GM19193 (cell line): Measurements from ENCODE around the gene LRRC8D.

Experiments
- POLR2A ChIP-seq: IDR thresholded peaks from 4 replicates; pipeline ENCODE4 v1.6.1; 2011; ENCODE audit not compliant: insufficient read depth, insufficient read length; ENCODE audit errors: extremely low read depth

The LRRC8D gene

GRCh38 chr1:89871768-89872473 is 51.1 kb downstream of the LRRC8D start:
- TF ChIP-seq POLR2A: no peak

GRCh38 chr1:89872567-89872966 is 51.7 kb downstream of the LRRC8D start:
- TF ChIP-seq POLR2A: no peak

- no peak for TF ChIP-seq POLR2A
These were observed 52.5 kb downstream of the LRRC8D start for GRCh38 chr1:89873288-89873687.

- no peak for TF ChIP-seq POLR2A
These were observed 52.9 kb downstream of the LRRC8D start for GRCh38 chr1:89873770-89874169.

GRCh38 chr1:89876463-89876862 is 55.6 kb downstream of the LRRC8D start:
- no peak for TF ChIP-seq POLR2A

- TF ChIP-seq POLR2A: no peak
These were observed 56.9 kb downstream of the LRRC8D start for GRCh38 chr1:89877756-89878155.

GRCh38 chr1:89878256-89878655 is 57.4 kb downstream of the LRRC8D start:
- TF ChIP-seq POLR2A: no peak

- no peak for TF ChIP-seq POLR2A
These were observed 59.8 kb downstream of the LRRC8D start for GRCh38 chr1:89880679-89881078.

GRCh38 chr1:89881415-89882058 is 60.7 kb downstream of the LRRC8D start:
- no peak for TF ChIP-seq POLR2A

GRCh38 chr1:89882348-89883029 is 61.7 kb downstream of the LRRC8D start:
- TF ChIP-seq POLR2A: no peak

GRCh38 chr1:89883030-89883379 is 62.2 kb downstream of the LRRC8D start:
- no peak for TF ChIP-seq POLR2A

- no peak for TF ChIP-seq POLR2A
These were observed 64.1 kb downstream of the LRRC8D start for GRCh38 chr1:89884718-89885596.

GRCh38 chr1:89887270-89887669 is 66.4 kb downstream of the LRRC8D start:
- no peak for TF ChIP-seq POLR2A

GRCh38 chr1:89887713-89888112 is 66.9 kb downstream of the LRRC8D start:
- no peak for TF ChIP-seq POLR2A
